Omental fat pad (tissue), 4 donors: ENCODE results near the gene FIBCD1. TPM values are rescaled to one million over a fixed set of nuclear protein-coding genes. Genes with fewer than 3 reads are reported as not detected.

ENCODE experiments used
- ATAC-seq: fragments of 150-250 bp; one replicate; pipeline ENCODE4 v1.9.1; 2016; ENCODE audit warnings: mild to moderate bottlenecking, moderate library complexity; ENCODE audit not compliant: low FRiP score
- DNase-seq: peaks from one replicate; pipeline ENCODE4 v3.0.0-alpha.2; 2019; ENCODE audit warnings: low spot score
- CTCF ChIP-seq, 3 donors: fragments of 450-650 bp; IDR thresholded peaks; one replicate each; pipeline ENCODE4 v1.5.1; 2016 to 2017; ENCODE audit warnings: antibody characterized with exemption in 3 of 3, mild to moderate bottlenecking in 3 of 3, moderate library complexity in 2 of 3
- total RNA-seq, 4 donors: library from RNA; depleted of rRNA; stranded (reverse); fragments of >200 nt; gene quantifications; one replicate each; pipeline ENCODE4 v1.1.0, GENCODE V29; 2016

Gene FIBCD1
- total RNA-seq, 4 donors from 2014 or later = 1.6 TPM; not detected in 3

GRCh38 chr9:130884111-130884531 is 54.9 kb downstream of the FIBCD1 start:
- no peak for ATAC-seq
- TF ChIP-seq CTCF (IDR thresholded peaks at IDR 0.05) = no peak
- DNase-seq = no peak

- no peak for TF ChIP-seq CTCF (IDR thresholded peaks at IDR 0.05)
- ATAC-seq = no peak
These were observed 55.6 kb downstream of the FIBCD1 start for GRCh38 chr9:130883479-130883878.

GRCh38 chr9:130882696-130883225 is 56.3 kb downstream of the FIBCD1 start:
- DNase-seq = no peak
- ATAC-seq = no peak
- no peak for TF ChIP-seq CTCF (IDR thresholded peaks at IDR 0.05)

More at GRCh38 chr9:130883479-130883878, 55.6 kb downstream of the FIBCD1 start:
- DNase-seq = no peak

- ATAC-seq (no peak), DNase-seq (no peak)
- TF ChIP-seq CTCF (IDR thresholded peaks at IDR 0.05) = no peak
These were observed 57.5 kb downstream of the FIBCD1 start for GRCh38 chr9:130881516-130881915.

GRCh38 chr9:130880599-130881220 is 58.3 kb downstream of the FIBCD1 start:
- no peak for DNase-seq
- no peak for ATAC-seq
- TF ChIP-seq CTCF (IDR thresholded peaks at IDR 0.05) = no peak

GRCh38 chr9:130879863-130880411 is 59.1 kb downstream of the FIBCD1 start:
- ATAC-seq = no peak
- no peak for TF ChIP-seq CTCF (IDR thresholded peaks at IDR 0.05)
- no peak for DNase-seq

GRCh38 chr9:130878295-130878694 is 60.8 kb downstream of the FIBCD1 start:
- DNase-seq = no peak
- TF ChIP-seq CTCF (IDR thresholded peaks at IDR 0.05) = no peak
- no peak for ATAC-seq
